B cell (primary cell): ENCODE results near the gene TECTA. TPM values are rescaled to one million over a fixed set of nuclear protein-coding genes. Genes with fewer than 3 reads are reported as not detected.
A peak's percentile ranks its signal among the peaks of the same experiment; 100 is the strongest.
"Not testable (repeated sequence)": the region's sequence is repeated elsewhere in the genome, so short reads cannot be mapped to it uniquely, and the experiment has no call there.

ENCODE experiments used
- ATAC-seq: fragments of 200-7000 bp; cut with Tn5 transposase; one replicate; pipeline ENCODE4 v1.10.0; 2021; ENCODE audit warnings: low read depth, mild to moderate bottlenecking, moderate number of reproducible peaks, moderate library complexity
- CTCF ChIA-PET: fragments of 350-600 bp; sonication (Branson Sonifier 250); formaldehyde crosslinking; loops from one replicate; lab custom pipeline; 2021; ENCODE audit warnings: antibody characterized with exemption, inconsistent platforms; lab: Charles Lee
- POLR2A ChIA-PET: fragments of 350-600 bp; sonication (Branson Sonifier 250); formaldehyde crosslinking; loops from one replicate; lab custom pipeline; 2021; ENCODE audit warnings: antibody characterized with exemption; lab: Charles Lee
- DNase-seq: peaks from one replicate; pipeline ENCODE4 v3.0.0; 2013
- H2AFZ ChIP-seq: 2 replicates; pipeline ENCODE4 v1.6.1; 2012; ENCODE audit warnings: mild to moderate bottlenecking, low read depth, low read length; ENCODE audit not compliant: insufficient read depth, poor library complexity, severe bottlenecking
- H3K27ac ChIP-seq, 2 donors: 1 replicate in 1 of 2; 2 replicates in 1 of 2; pipeline ENCODE4 v1.5.1; 2012 to 2013; ENCODE audit warnings: low read length in 2 of 2, mild to moderate bottlenecking in 2 of 2, moderate library complexity in 1 of 2
- H3K27me3 ChIP-seq, 4 experiments: fragments of 200-600 bp in 1 of 4; sonication (generic) in 1 of 4; replicated peaks in 1 of 4; 1 replicate in 2 of 4; 2 replicates in 2 of 4; pipeline versions ENCODE4 v1.6.1 to v1.7.0; 2013 to 2016; ENCODE audit warnings: low read length in 3 of 4, mild to moderate bottlenecking in 2 of 4, mixed read lengths in 1 of 4, moderate library complexity in 1 of 4; ENCODE audit not compliant: insufficient read depth in 4 of 4, control insufficient read depth in 3 of 4; ENCODE audit errors: control extremely low read depth in 1 of 4
- H3K36me3 ChIP-seq, 2 experiments: replicated peaks in 1 of 2; 1 replicate in 1 of 2; 2 replicates in 1 of 2; pipeline versions ENCODE4 v1.6.1 to v1.7.1; 2013; ENCODE audit warnings: low read length in 1 of 2; ENCODE audit not compliant: insufficient read depth in 2 of 2, control insufficient read depth in 1 of 2; ENCODE audit errors: control extremely low read depth in 1 of 2, extremely low read depth in 1 of 2
- H3K4me1 ChIP-seq, 2 donors: fragments of 200-600 bp in 1 of 2; sonication (generic) in 1 of 2; 1 replicate in 1 of 2; 2 replicates in 1 of 2; pipeline versions ENCODE4 v1.5.1 to v1.6.1; 2013 to 2017; ENCODE audit warnings: low read length in 2 of 2; ENCODE audit not compliant: control insufficient read depth in 2 of 2, insufficient read depth in 2 of 2
- H3K4me2 ChIP-seq: replicated peaks from 2 replicates; pipeline ENCODE3; 2012; ENCODE audit warnings: mild to moderate bottlenecking, low read depth, low read length; ENCODE audit not compliant: poor library complexity, severe bottlenecking
- H3K4me3 ChIP-seq, 5 experiments: fragments of 200-600 bp in 1 of 5; sonication (generic) in 1 of 5; 1 replicate in 3 of 5; 2 replicates in 2 of 5; pipeline versions ENCODE4 v1.5.1 to v1.7.0; 2011 to 2016; ENCODE audit warnings: low read length in 4 of 5, mild to moderate bottlenecking in 4 of 5, low read depth in 2 of 5, control low read depth in 1 of 5, moderate library complexity in 1 of 5; ENCODE audit not compliant: insufficient read depth in 1 of 5; ENCODE audit errors: control extremely low read depth in 1 of 5, extremely low read depth in 1 of 5
- H3K79me2 ChIP-seq: fragments of 200-600 bp; sonication (generic); one replicate; pipeline ENCODE4 v1.6.0; 2016; ENCODE audit warnings: low read length; ENCODE audit not compliant: control insufficient read depth, insufficient read depth
- H3K9ac ChIP-seq: fragments of 200-600 bp; sonication (generic); 2 replicates; pipeline ENCODE4 v1.6.1; 2017; ENCODE audit warnings: mild to moderate bottlenecking, low read length, moderate library complexity
- H3K9me3 ChIP-seq, 3 donors: one replicate each; pipeline versions ENCODE4 v1.6.1 to v1.7.1; 2013; ENCODE audit warnings: low read length in 2 of 3; ENCODE audit not compliant: control insufficient read depth in 2 of 3, insufficient read depth in 1 of 3; ENCODE audit errors: control extremely low read depth in 1 of 3
- H4K20me1 ChIP-seq: 2 replicates; pipeline ENCODE4 v1.6.0; 2012; ENCODE audit warnings: mild to moderate bottlenecking, low read length; ENCODE audit not compliant: insufficient read depth, control insufficient read depth, poor library complexity, severe bottlenecking
- H3K27ac Mint-ChIP-seq: one replicate; pipeline ENCODE4 v1.8.0; 2021; ENCODE audit warnings: mixed read lengths
- H3K27me3 Mint-ChIP-seq: one replicate; pipeline ENCODE4 v1.8.0; 2021; ENCODE audit warnings: mixed read lengths
- H3K4me1 Mint-ChIP-seq: one replicate; pipeline ENCODE4 v1.8.0; 2021; ENCODE audit warnings: mixed read lengths
- H3K4me3 Mint-ChIP-seq: one replicate; pipeline ENCODE4 v1.8.0; 2021; ENCODE audit warnings: mixed read lengths
- H3K9me3 Mint-ChIP-seq: one replicate; pipeline ENCODE4 v1.8.0; 2022; ENCODE audit warnings: mixed read lengths; ENCODE audit not compliant: insufficient read depth
- CTCF ChIP-seq: fragments of 200-600 bp; IDR thresholded peaks from one replicate; pipeline ENCODE4 v1.8.0; 2022; ENCODE audit warnings: antibody characterized with exemption, mild to moderate bottlenecking
- EZH2 ChIP-seq: IDR thresholded peaks from 2 replicates; pipeline ENCODE4 v1.6.1; 2012; ENCODE audit warnings: borderline replicate concordance, low read depth, mild to moderate bottlenecking, moderate library complexity, low read length; ENCODE audit not compliant: insufficient read depth, poor library complexity, severe bottlenecking
- whole genome bisulfite sequencing: methylation state at CpG from one replicate; pipeline ENCODE4 v1.1.5; 2013; ENCODE audit warnings: missing lambda C conversion rate; ENCODE audit not compliant: insufficient coverage; 5-methylcytosine and 5-hydroxymethylcytosine counted together
- intact Hi-C: fragments of 100-400 bp; cut with micrococcal nuclease; formaldehyde crosslinking; loops from one replicate; pipeline ENCODE4 v1.10.0; 2022
- polyA plus RNA-seq: library from polyadenylated mRNA; depleted of rRNA; stranded (reverse); fragments of >200 nt; gene quantifications from 2 replicates; pipeline ENCODE4 v1.2.3, GENCODE V29; 2012
- total RNA-seq, 2 donors: library from RNA; stranded (reverse); fragments of 120-200 nt in 1 of 2; gene quantifications; 1 replicate in 1 of 2; 2 replicates in 1 of 2; pipeline versions ENCODE4 v1.2.3 to v1.2.4, GENCODE V29; 2013 to 2022

TECTA gene
- total and polyA plus RNA-seq, 2 donors (not counting 1 experiment from before 2014, with no cell fraction given) = 0.47 to 0.51 TPM

- Histone ChIP-seq H3K79me2 (no peaks in the 10 kb centered on the region), H3K4me2 (no peak overlapping the region), H3K27me3 (peaks cover 0 to 16% (median 3%) of the 10 kb centered on the region in 4 experiments), H3K9ac (no peak overlapping the region), H4K20me1 (no peaks in the 10 kb centered on the region), H2AFZ (no peak overlapping the region), H3K36me3 (no peaks in the 10 kb centered on the region), H3K27ac (no peak overlapping the region), H3K4me1 (no peaks in the 10 kb centered on the region), H3K4me3 (no peak overlapping the region), H3K9me3 (no peaks in the 10 kb centered on the region)
- CTCF ChIA-PET = interaction anchor here (0.9 kb wide), 1 partner anchor 602 kb away, joined by 3 read pairs; no protein-coding TSS in a partner anchor
- WGBS = 65% methylated on average over 22 of the region's 32 CpGs
- Mint-ChIP-seq H3K4me3 (no peak overlapping the region), H3K27ac (no peak overlapping the region), H3K9me3 (no peaks in the 10 kb centered on the region), H3K27me3 (peaks cover 38% of the 10 kb centered on the region), H3K4me1 (no peaks in the 10 kb centered on the region)
- intact Hi-C loops = no loop called here
- DNase-seq (peak; percentile 37), ATAC-seq (no peak)
- peak; percentile 53 for TF ChIP-seq CTCF
- no peak for TF ChIP-seq EZH2
- POLR2A ChIA-PET = no interaction called here
These were observed 11.7 kb downstream of the TECTA start for GRCh38 chr11:121112498-121113455.

- DNase-seq (no peak), ATAC-seq (no peak)
- TF ChIP-seq EZH2 = no peak
- TF ChIP-seq CTCF = no peak
- H3K4me2 ChIP-seq = no peak overlapping the region
- Mint-ChIP-seq H3K9me3 (no peaks in the 10 kb centered on the region), H3K4me1 (no peaks in the 10 kb centered on the region), H3K27ac (no peak overlapping the region), H3K4me3 (no peak overlapping the region), H3K27me3 (peaks cover 38% of the 10 kb centered on the region)
- ChIA-PET POLR2A (no interaction called here), CTCF (no interaction called here)
- H3K9me3 ChIP-seq = no peaks in the 10 kb centered on the region
- H3K79me2 ChIP-seq = no peaks in the 10 kb centered on the region
- intact Hi-C loops = no loop called here
- no peak overlapping the region for H3K27ac ChIP-seq
- no peaks in the 10 kb centered on the region for H3K4me1 ChIP-seq
- WGBS = 60% methylated on average over 6 of the region's 9 CpGs
- H2AFZ ChIP-seq = no peak overlapping the region
- H3K4me3 ChIP-seq = no peak overlapping the region
- no peaks in the 10 kb centered on the region for H4K20me1 ChIP-seq
- peaks cover 0 to 16% (median 3%) of the 10 kb centered on the region in 4 experiments for H3K27me3 ChIP-seq
- H3K36me3 ChIP-seq = no peaks in the 10 kb centered on the region
- H3K9ac ChIP-seq = no peak overlapping the region
These were observed 12.6 kb downstream of the TECTA start for GRCh38 chr11:121113611-121114010.

- H3K4me3 Mint-ChIP-seq = not testable (repeated sequence)
- 80% methylated on average over 1 of the region's 1 CpG for WGBS
These were observed 14.0 kb downstream of the TECTA start for GRCh38 chr11:121115024-121115423.

More at GRCh38 chr11:121115024-121115423, 14.0 kb downstream of the TECTA start:
- DNase-seq, H3K9ac ChIP-seq, H3K27ac ChIP-seq, H3K4me1 Mint-ChIP-seq, H3K9me3 Mint-ChIP-seq, H3K27ac Mint-ChIP-seq, H4K20me1 ChIP-seq, H3K4me2 ChIP-seq, intact Hi-C loops, ATAC-seq, H3K4me3 ChIP-seq, CTCF ChIA-PET, H3K36me3 ChIP-seq, H3K4me1 ChIP-seq, POLR2A ChIA-PET, H2AFZ ChIP-seq, H3K9me3 ChIP-seq, H3K79me2 ChIP-seq: not testable (repeated sequence)
- peaks cover 0 to 16% (median 3%) of the 10 kb centered on the region in 4 experiments for H3K27me3 ChIP-seq
- peaks cover 42% of the 10 kb centered on the region for H3K27me3 Mint-ChIP-seq
